GM19025 (cell line): ENCODE data around the gene DPP4.
"Not testable (repeated sequence)": the region's sequence is repeated elsewhere in the genome, so short reads cannot be mapped to it uniquely, and the experiment has no call there.

Experiments
- ATAC-seq: cut with Tn5 transposase; IDR thresholded peaks from one replicate; pipeline ENCODE4 v1.9.1; 2021; ENCODE audit warnings: mild to moderate bottlenecking, low read depth, moderate library complexity; ENCODE audit not compliant: unreplicated experiment

DPP4 gene

GRCh38 chr2:161994761-161995520, 79.1 kb downstream of the DPP4 start:
- no peak for ATAC-seq

GRCh38 chr2:161992531-161992930, 81.5 kb downstream of the DPP4 start:
- peak; percentile 67 for ATAC-seq

GRCh38 chr2:161991991-161992390, 82.0 kb downstream of the DPP4 start:
- no peak for ATAC-seq

- ATAC-seq: no peak
These were observed 83.3 kb downstream of the DPP4 start for GRCh38 chr2:161990741-161991140.

- no peak for ATAC-seq
These were observed 84.0 kb downstream of the DPP4 start for GRCh38 chr2:161990036-161990435.

- no peak for ATAC-seq
These were observed 85.4 kb downstream of the DPP4 start for GRCh38 chr2:161988589-161988988.

GRCh38 chr2:161987311-161987710, 86.7 kb downstream of the DPP4 start:
- no peak for ATAC-seq

GRCh38 chr2:161983866-161984265, 90.1 kb downstream of the DPP4 start:
- no peak for ATAC-seq

GRCh38 chr2:161983331-161983651, 90.7 kb downstream of the DPP4 start:
- ATAC-seq: no peak

GRCh38 chr2:161982548-161983330, 91.3 kb downstream of the DPP4 start:
- ATAC-seq: no peak

- ATAC-seq: no peak
These were observed 92.2 kb downstream of the DPP4 start for GRCh38 chr2:161981679-161982250.

- ATAC-seq: no peak
These were observed 93.0 kb downstream of the DPP4 start for GRCh38 chr2:161980976-161981375.

GRCh38 chr2:161979490-161979889, 94.5 kb downstream of the DPP4 start:
- no peak for ATAC-seq

GRCh38 chr2:161977926-161978325, 96.1 kb downstream of the DPP4 start:
- ATAC-seq: not testable (repeated sequence)

- no peak for ATAC-seq
These were observed 97.1 kb downstream of the DPP4 start for GRCh38 chr2:161976917-161977316.

GRCh38 chr2:161976295-161976694, 97.7 kb downstream of the DPP4 start:
- no peak for ATAC-seq

GRCh38 chr2:161975813-161976160, 98.2 kb downstream of the DPP4 start:
- no peak for ATAC-seq

- ATAC-seq: no peak
These were observed 98.8 kb downstream of the DPP4 start for GRCh38 chr2:161975062-161975812.

GRCh38 chr2:161974461-161974860, 99.6 kb downstream of the DPP4 start:
- no peak for ATAC-seq

- no peak for ATAC-seq
These were observed 101.1 kb downstream of the DPP4 start for GRCh38 chr2:161972866-161973265.

- no peak for ATAC-seq
These were observed 101.8 kb downstream of the DPP4 start for GRCh38 chr2:161972232-161972631.
